H9 (cell line): ENCODE results near the gene ELOA. TPM values are rescaled to one million over a fixed set of nuclear protein-coding genes. Genes with fewer than 3 reads are reported as not detected.

ENCODE experiments used
- DNase-seq: peaks from one replicate; pipeline ENCODE4 v3.0.0-alpha.2; 2017
- H2AFZ ChIP-seq: one replicate; pipeline ENCODE4 v1.6.1; 2013; ENCODE audit warnings: mild to moderate bottlenecking, low read length, control low read depth, moderate library complexity
- H2AK5ac ChIP-seq: 2 replicates; pipeline ENCODE4 v1.6.1; 2013; ENCODE audit warnings: low read length, control low read depth, mixed read lengths; ENCODE audit not compliant: insufficient read length
- H2BK120ac ChIP-seq: one replicate; pipeline ENCODE4 v1.6.1; 2013; ENCODE audit warnings: low read depth, mild to moderate bottlenecking, low read length, control low read depth, inconsistent platforms; ENCODE audit not compliant: poor library complexity, severe bottlenecking
- H2BK12ac ChIP-seq: 2 replicates; pipeline ENCODE4 v1.6.1; 2013; ENCODE audit warnings: low read length, control low read depth, mixed read lengths, low read depth; ENCODE audit not compliant: insufficient read length
- H2BK15ac ChIP-seq: 2 replicates; pipeline ENCODE4 v1.6.1; 2013; ENCODE audit warnings: low read depth, low read length, control low read depth
- H2BK20ac ChIP-seq: one replicate; pipeline ENCODE4 v1.6.1; 2013; ENCODE audit warnings: low read depth, mild to moderate bottlenecking, low read length, control low read depth, inconsistent platforms; ENCODE audit not compliant: poor library complexity, severe bottlenecking
- H2BK5ac ChIP-seq: 2 replicates; pipeline ENCODE4 v1.6.1; 2013; ENCODE audit warnings: low read length, control low read depth, mixed read lengths; ENCODE audit not compliant: insufficient read length
- H3K14ac ChIP-seq: 2 replicates; pipeline ENCODE4 v1.6.1; 2013; ENCODE audit warnings: low read length, control low read depth; ENCODE audit not compliant: insufficient read depth
- H3K18ac ChIP-seq: 2 replicates; pipeline ENCODE4 v1.6.1; 2013; ENCODE audit warnings: low read depth, mild to moderate bottlenecking, mixed read lengths, low read length, control low read depth; ENCODE audit not compliant: insufficient read length
- H3K23ac ChIP-seq: 2 replicates; pipeline ENCODE4 v1.6.1; 2013; ENCODE audit warnings: low read length, control low read depth, mixed read lengths, low read depth; ENCODE audit not compliant: insufficient read length
- H3K23me2 ChIP-seq: 2 replicates; pipeline ENCODE4 v1.6.1; 2013; ENCODE audit warnings: low read depth, mild to moderate bottlenecking, mixed read lengths, low read length, control low read depth; ENCODE audit not compliant: insufficient read length, poor library complexity, severe bottlenecking
- H3K27ac ChIP-seq: 2 replicates; pipeline ENCODE4 v1.5.1; 2013; ENCODE audit warnings: low read length, control low read depth, mixed read lengths, low read depth; ENCODE audit not compliant: insufficient read length
- H3K27me3 ChIP-seq: 2 replicates; pipeline ENCODE4 v1.6.1; 2013; ENCODE audit warnings: low read length, control low read depth, inconsistent platforms; ENCODE audit not compliant: insufficient read depth
- H3K4ac ChIP-seq: 2 replicates; pipeline ENCODE4 v1.6.1; 2013; ENCODE audit warnings: low read depth, mild to moderate bottlenecking, control low read depth, inconsistent platforms, low read length, moderate library complexity
- H3K4me1 ChIP-seq: 2 replicates; pipeline ENCODE4 v1.6.1; 2013; ENCODE audit warnings: low read length, control low read depth, inconsistent platforms; ENCODE audit not compliant: insufficient read depth
- H3K4me2 ChIP-seq: 2 replicates; pipeline ENCODE4 v1.6.1; 2013; ENCODE audit warnings: low read length, control low read depth, mixed read lengths; ENCODE audit not compliant: insufficient read length, insufficient read depth
- H3K56ac ChIP-seq: 2 replicates; pipeline ENCODE4 v1.6.1; 2013; ENCODE audit warnings: low read depth, mild to moderate bottlenecking, mixed read lengths, low read length, control low read depth; ENCODE audit not compliant: insufficient read length
- H3K79me1 ChIP-seq: 2 replicates; pipeline ENCODE4 v1.6.1; 2013; ENCODE audit warnings: low read depth, mild to moderate bottlenecking, moderate library complexity, low read length, control low read depth, inconsistent platforms; ENCODE audit not compliant: insufficient read depth, poor library complexity, severe bottlenecking
- H3K79me2 ChIP-seq: 2 replicates; pipeline ENCODE4 v1.6.1; 2013; ENCODE audit warnings: low read length, control low read depth, inconsistent platforms; ENCODE audit not compliant: insufficient read depth
- H3K9ac ChIP-seq: 2 replicates; pipeline ENCODE4 v1.6.1; 2013; ENCODE audit warnings: low read length, control low read depth, mixed read lengths; ENCODE audit not compliant: insufficient read length; ENCODE audit errors: extremely low read depth
- H3K9me3 ChIP-seq: one replicate; pipeline ENCODE4 v1.6.1; 2013; ENCODE audit warnings: low read depth, low read length, inconsistent platforms; ENCODE audit not compliant: control insufficient read depth
- H3T11ph ChIP-seq: one replicate; pipeline ENCODE4 v1.6.1; 2013; ENCODE audit warnings: mild to moderate bottlenecking, low read length, control low read depth, inconsistent platforms
- H4K20me1 ChIP-seq: one replicate; pipeline ENCODE4 v1.6.1; 2013; ENCODE audit not compliant: control insufficient read depth, insufficient read length, insufficient read depth
- H4K5ac ChIP-seq: 2 replicates; pipeline ENCODE4 v1.6.1; 2013; ENCODE audit warnings: low read depth, mild to moderate bottlenecking, mixed read lengths, low read length, control low read depth; ENCODE audit not compliant: insufficient read length
- H4K8ac ChIP-seq: replicated peaks from 2 replicates; pipeline ENCODE4 v1.6.1; 2013; ENCODE audit warnings: low read length, control low read depth, mixed read lengths, low read depth; ENCODE audit not compliant: insufficient read length
- H4K91ac ChIP-seq: 2 replicates; pipeline ENCODE4 v1.6.1; 2013; ENCODE audit warnings: low read depth, mild to moderate bottlenecking, moderate library complexity, mixed read lengths, low read length, control low read depth; ENCODE audit not compliant: insufficient read length
- H3K27ac Mint-ChIP-seq, 3 experiments: 2 replicates in 2 of 3; 3 replicates in 1 of 3; pipeline ENCODE4 v1.8.0; 2020 to 2021; ENCODE audit warnings: mixed read lengths in 3 of 3, mild to moderate bottlenecking in 1 of 3, moderate library complexity in 1 of 3
- H3K27me3 Mint-ChIP-seq: 2 replicates; pipeline ENCODE4 v1.8.0; 2021; ENCODE audit warnings: low read depth, mild to moderate bottlenecking, moderate library complexity, mixed read lengths
- H3K36me3 Mint-ChIP-seq, 3 experiments: 2 replicates in 2 of 3; 3 replicates in 1 of 3; pipeline ENCODE4 v1.8.0; 2020 to 2021; ENCODE audit warnings: low read depth in 3 of 3, mixed read lengths in 3 of 3; ENCODE audit not compliant: insufficient read depth in 1 of 3
- H3K4me1 Mint-ChIP-seq, 2 experiments: 2 replicates each; pipeline ENCODE4 v1.8.0; 2020; ENCODE audit warnings: mixed read lengths in 2 of 2
- H3K4me3 Mint-ChIP-seq, 2 experiments: 2 replicates in 1 of 2; 3 replicates in 1 of 2; pipeline ENCODE4 v1.8.0; 2020 to 2021; ENCODE audit warnings: mild to moderate bottlenecking in 2 of 2, mixed read lengths in 2 of 2, moderate library complexity in 1 of 2
- H3K9me3 Mint-ChIP-seq, 2 experiments: 2 replicates in 1 of 2; 3 replicates in 1 of 2; pipeline ENCODE4 v1.8.0; 2020; ENCODE audit warnings: mild to moderate bottlenecking in 2 of 2, mixed read lengths in 2 of 2, moderate library complexity in 1 of 2
- CTCF ChIP-seq: fragments of 200-600 bp; sonication (generic); conservative IDR thresholded peaks from 3 replicates; pipeline ENCODE4 v1.8.0; 2021; ENCODE audit warnings: antibody characterized with exemption, mild to moderate bottlenecking
- WGBS: extraction: QIAGEN DNeasy Blood & Tissue Kit; methylation state at CpG from one replicate; pipeline ENCODE4 v1.1.7; 2013; ENCODE audit warnings: missing lambda C conversion rate, low lambda C conversion rate, mixed read lengths; ENCODE audit not compliant: insufficient read length; ENCODE audit errors: extremely low coverage; 5-methylcytosine and 5-hydroxymethylcytosine counted together
- total RNA-seq: library from RNA; stranded (reverse); gene quantifications from 2 replicates; pipeline ENCODE4 v1.2.1, GENCODE V29; 2021

Gene ELOA
- total RNA-seq, 1 experiment from 2014 or later = 66.2 TPM

GRCh38 chr1:23741609-23742008 lies 1.7 kb upstream of the ELOA start:
- no peaks in the 10 kb centered on the region for H3K27me3 ChIP-seq
- Mint-ChIP-seq H3K36me3 (peaks cover 0 to 9% (median 3%) of the 10 kb centered on the region in 3 experiments; a peak in 4 of 7 replicates), H3K4me1 (peaks cover 18 to 19% of the 10 kb centered on the region in 2 experiments), H3K27me3 (no peaks in the 10 kb centered on the region; the same call in 1 of the 2 replicates), H3K4me3 (peak overlapping the region in 1 of 2 experiments; percentile 15; a peak in 1 of 5 replicates), H3K9me3 (no peaks in the 10 kb centered on the region; a peak in 1 of 5 replicates), H3K27ac (no peak overlapping the region)
- no peak overlapping the region for H3K27ac ChIP-seq
- no peak for TF ChIP-seq CTCF
- H3K79me2 ChIP-seq = peaks cover 9% of the 10 kb centered on the region; the same call in 1 of the 2 replicates
- H3K4ac ChIP-seq = no peak overlapping the region
- no peak overlapping the region for H2AFZ ChIP-seq
- no peak overlapping the region for H3K9ac ChIP-seq
- H3T11ph ChIP-seq = no peak overlapping the region
- H3K23ac ChIP-seq = no peak overlapping the region
- no peak overlapping the region for H4K91ac ChIP-seq
- H3K9me3 ChIP-seq = no peaks in the 10 kb centered on the region
- H4K5ac ChIP-seq = no peak overlapping the region
- no peak overlapping the region for H2BK20ac ChIP-seq
- H3K23me2 ChIP-seq = peaks cover 13% of the 10 kb centered on the region
- no peak overlapping the region for H2BK15ac ChIP-seq
- no CpG with 5 or more reads among the region's 5 CpGs for WGBS
- H4K8ac ChIP-seq = no peak overlapping the region
- no peaks in the 10 kb centered on the region for H4K20me1 ChIP-seq
- H2BK120ac ChIP-seq = no peak overlapping the region
- no peak overlapping the region for H3K14ac ChIP-seq
- no peak overlapping the region for H3K4me2 ChIP-seq
- no peaks in the 10 kb centered on the region for H3K79me1 ChIP-seq
- no peak for DNase-seq
- H2AK5ac ChIP-seq = no peak overlapping the region
- H2BK12ac ChIP-seq = no peak overlapping the region
- no peaks in the 10 kb centered on the region for H3K4me1 ChIP-seq
- H3K56ac ChIP-seq = no peak overlapping the region
- H3K18ac ChIP-seq = no peak overlapping the region
- H2BK5ac ChIP-seq = no peak overlapping the region
